HG03060 (cell line): ENCODE measurements around the gene TARM1.
"Not testable (repeated sequence)": the region's sequence is repeated elsewhere in the genome, so short reads cannot be mapped to it uniquely, and the experiment has no call there.

Experiments
- ATAC-seq: cut with Tn5 transposase; IDR thresholded peaks from one replicate; pipeline ENCODE4 v1.9.1; 2021; ENCODE audit warnings: low read depth, moderate number of reproducible peaks; ENCODE audit not compliant: unreplicated experiment

The TARM1 gene

DNA sequence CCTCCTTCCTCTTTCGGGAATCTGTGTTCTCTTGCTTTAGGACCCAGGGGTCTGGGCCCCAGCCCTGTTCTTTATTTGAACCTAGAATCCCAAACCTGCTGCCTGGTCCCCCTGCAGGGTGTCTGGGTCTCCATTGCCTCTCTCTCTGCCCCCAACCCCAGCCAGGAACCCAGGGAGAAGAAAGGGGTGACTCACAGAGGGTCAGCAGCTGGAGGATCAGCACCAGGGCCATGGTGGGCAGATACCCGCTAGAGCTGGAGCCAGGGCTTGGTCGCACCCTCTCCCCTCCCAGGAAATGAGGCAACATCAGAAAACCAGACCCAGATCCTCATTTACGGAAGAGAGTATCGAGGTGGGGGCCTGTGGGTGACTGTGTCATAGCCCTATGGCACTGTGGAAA lies 19.4 kb upstream of the TARM1 start, which contains the start of gene OSCAR:
Gene OSCAR, minus strand, starts transcription at position 243 of the 400 bp plus-strand sequence. Its CDS starts 11 bp downstream, at position 232.
- ATAC-seq: no peak

GRCh38 chr19:54099903-54100255 lies 18.7 kb upstream of the TARM1 start:
- ATAC-seq: not testable (repeated sequence)

DNA sequence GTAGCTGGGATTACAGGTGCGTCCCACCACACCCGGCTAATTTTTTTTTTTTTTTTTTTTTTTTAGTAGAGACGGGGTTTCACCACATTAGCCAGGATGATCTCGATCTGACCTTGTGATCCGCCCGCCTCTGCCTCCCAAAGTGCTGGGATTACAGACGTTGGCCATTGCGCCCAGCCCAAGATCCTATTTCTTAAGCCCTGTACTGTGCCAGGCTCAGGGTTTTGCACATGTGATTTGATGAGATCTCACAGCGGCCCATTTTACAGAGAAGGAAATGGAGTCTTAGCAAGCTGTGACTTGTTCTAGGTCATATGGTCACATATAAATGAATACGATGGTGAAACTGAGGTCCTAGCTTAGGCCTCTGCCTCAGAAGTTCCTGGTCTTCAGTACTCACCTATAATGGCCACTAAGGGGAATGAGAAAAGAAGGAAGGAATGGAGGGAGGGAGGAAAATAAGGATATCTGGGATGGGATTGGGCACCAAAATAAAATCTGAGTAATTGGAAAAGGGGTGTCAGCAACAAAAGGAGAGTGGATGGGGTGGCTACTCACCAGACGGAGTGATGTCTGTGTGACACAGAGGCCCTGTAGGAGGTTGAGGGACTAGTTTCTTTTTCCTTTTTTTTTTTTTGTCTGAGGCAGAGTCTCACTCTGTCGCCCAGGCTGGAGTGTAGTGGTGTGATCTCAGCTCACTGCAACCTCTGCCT lies 18.2 kb upstream of the TARM1 start:
- ATAC-seq: no peak

DNA sequence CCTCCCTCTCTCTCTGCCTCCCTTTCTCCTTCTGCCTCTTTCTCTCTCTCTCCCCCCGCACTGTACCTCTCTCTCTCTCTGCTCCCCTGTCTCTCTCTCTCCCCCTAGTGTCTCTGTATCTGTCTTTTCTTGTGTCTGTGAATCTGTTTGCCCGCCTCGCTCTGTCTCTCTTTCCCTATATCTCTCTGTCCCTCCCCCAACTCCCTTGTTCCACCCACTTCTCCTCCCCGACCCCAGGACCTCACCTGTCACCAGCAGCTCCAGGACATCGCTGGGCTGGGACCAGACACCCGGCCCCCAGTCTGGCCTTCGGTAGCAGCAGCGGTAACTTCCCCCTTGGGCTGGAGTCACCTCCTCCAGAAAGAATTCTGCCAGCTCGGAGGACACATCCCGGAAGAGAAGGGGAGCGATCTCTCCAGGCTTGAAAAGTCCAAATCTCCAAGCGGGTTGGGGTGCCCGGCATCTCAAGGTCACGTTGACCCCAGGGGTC lies 15.5 kb upstream of the TARM1 start:
- ATAC-seq: no peak

- ATAC-seq: not testable (repeated sequence)
These were observed 14.9 kb upstream of the TARM1 start for GRCh38 chr19:54095859-54096616.

DNA sequence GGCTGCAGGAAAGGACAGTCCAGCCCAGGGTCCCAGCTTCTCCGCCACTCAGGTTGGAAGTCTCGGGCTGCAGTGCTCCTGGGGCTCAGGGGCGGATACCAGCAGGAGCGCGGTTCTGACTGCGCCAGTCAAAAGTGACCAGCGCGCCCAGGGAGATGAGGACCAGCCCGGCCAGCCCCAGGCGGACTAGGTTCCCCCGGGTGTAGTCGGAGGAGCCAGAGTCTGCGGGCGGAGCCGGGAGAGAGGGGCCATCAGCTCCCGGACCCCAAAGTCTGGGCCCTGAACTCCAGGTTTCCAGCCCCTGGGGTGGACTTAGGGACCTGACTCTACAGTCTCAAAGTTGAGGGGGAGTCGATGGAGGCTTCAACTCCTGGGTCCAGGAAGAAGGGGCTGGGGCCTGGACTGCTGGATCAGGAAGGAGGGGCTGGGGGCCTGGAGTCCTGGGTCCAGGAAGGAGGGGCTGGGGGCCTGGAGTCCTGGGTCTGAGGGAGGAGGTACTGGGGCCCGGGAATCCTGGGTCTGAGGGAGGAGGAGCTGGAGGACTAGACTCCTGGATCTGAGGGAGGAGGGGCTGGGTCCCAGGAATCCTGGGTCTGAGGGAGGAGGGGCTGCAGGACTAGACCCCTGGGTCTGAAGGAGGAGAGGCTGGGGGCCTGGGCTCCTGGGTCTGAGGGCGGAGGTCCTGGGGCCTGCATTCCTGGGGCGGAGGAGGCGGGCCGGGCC lies 14.1 kb upstream of the TARM1 start:
- ATAC-seq: no peak

DNA sequence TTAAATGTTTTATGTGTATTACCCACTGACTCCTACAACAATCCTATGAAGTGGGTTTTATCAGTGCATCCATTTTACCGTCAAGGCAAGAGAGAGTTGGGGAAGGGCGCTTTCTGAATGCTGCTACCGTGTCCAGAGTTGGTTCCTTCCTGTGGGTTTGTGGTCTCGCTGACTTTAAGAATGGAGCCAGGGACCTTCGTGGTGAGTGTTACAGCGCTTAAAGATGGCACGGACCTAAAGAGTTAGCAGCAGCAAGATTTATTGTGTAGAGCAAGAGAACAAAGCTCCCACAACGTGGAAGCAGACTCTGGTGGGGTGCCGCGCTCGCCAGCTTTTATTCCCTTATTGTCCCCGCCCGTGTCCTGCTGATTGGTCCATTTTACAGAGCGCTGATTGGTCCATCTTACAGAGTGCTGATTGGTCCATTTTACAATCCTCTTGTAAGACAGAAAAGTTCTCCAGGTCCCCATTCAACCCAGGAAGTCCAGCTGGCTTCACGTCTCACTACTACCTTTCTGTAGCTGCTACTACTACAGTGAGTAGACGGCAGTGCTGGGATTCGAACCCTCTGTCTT lies 13.3 kb upstream of the TARM1 start:
- no peak for ATAC-seq

DNA sequence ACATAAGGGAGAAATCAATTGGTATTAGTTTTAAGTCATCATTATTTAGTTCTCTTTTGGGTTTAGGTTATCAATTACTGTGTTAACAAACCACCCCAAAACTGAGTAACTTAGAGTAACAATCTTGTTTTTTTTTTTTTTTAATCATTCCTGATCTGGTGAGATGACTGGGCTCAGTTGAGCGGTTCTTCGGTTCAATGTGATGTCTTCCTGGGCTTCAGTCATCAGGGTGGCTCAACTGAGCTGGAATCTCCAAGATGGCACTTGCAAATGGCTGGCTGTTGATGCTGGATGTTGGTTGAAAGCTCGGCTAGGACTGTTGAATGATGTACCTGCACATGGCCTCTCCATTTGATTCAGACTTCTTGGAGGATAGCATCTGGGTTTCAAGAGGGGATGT lies 3.2 kb upstream of the TARM1 start:
- ATAC-seq: no peak

DNA sequence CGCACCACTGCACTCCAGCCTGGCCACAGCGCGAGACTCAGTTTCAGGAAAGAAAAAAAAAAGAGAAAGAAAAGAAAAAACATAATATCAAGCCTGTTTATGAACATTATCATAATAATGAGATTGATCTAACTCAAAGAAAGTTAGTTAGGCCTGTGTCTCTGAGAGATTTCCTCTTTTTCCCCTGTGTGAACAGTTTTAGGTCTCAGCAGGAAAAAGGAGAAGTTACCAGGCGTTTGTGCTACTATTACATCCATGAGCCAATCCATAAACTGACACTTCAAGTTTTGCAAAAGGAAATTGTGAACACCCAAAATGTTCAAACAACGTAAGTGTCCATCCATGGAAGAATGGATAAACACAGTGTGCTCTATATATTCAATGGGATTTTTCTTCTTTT lies 3.8 kb downstream of the TARM1 start:
- ATAC-seq: no peak

DNA sequence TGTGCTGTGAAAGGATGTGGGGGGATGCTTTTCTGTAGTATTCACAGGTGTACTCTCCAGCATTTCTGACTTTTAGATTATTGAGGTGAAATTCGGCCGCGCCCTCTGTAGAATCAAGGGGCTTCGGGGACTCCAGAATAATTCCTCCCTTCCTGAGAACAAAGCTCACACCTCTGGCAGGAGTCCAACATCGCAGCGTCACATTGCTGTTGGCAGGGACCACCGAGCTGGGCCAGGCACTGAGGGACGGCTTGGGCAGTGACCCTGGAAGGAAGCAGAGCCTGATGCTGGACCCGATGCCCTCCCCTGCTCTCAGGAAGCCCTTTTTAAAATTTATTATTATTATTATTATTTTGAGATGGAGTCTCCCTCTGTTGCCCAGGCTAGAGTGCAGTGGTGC lies 6.3 kb downstream of the TARM1 start:
- no peak for ATAC-seq

DNA sequence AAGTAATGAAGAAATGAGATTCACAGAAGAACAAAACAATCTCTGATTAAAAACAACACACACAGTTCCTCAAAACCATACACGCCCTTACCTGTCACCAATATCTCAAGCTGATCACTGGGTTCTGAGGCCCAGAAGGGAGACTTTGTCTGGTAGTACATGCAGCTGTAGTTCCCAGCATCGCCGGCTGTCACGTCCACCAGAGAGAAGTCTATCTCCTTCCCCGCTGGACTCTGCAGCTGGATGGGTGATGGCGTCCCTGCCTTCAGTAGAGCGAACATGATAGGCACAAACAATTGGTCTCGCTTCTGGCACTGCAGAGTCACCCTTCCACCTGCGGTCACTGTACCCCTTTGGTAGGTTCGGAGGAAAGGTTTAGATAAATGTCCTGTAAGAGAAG lies 7.3 kb downstream of the TARM1 start:
- no peak for ATAC-seq

- no peak for ATAC-seq
These were observed 11.7 kb downstream of the TARM1 start for GRCh38 chr19:54069470-54069869.

DNA sequence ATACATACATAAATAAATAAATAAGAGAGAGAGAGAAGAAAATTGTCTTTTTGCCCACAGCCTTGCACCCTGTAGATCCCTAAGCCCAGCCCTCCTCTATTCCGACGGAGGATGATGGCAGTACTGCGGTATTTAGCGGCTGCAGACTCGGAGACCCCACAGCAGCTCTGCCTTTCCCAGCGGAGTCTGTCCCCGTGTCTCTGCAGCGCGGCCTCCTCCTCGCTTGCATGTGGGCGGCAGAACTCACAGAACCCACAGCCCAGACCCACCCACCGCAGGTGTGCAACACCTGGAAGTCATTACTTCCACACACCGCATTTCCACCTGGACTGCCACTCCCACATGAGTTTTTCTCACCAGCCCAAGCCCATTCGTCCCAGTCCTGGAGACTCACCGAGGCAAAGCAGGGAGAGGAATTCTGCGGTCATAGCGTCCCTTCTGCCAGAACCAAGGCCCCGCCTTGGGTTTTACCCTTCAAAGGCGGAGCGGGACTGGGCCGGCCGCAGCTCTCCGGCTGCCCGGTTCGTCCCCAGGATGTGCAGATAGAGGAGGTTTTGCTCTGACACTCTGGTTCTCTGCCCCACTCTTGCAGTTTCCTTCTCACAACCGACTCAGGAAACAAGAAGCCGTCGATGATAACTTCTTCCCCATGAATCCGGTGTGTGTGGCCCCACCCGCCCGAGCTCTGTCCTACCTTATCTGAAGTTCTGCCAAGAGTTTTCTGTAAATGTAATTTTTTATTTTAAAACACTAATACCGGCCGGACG lies 17.6 kb downstream of the TARM1 start, which contains the start of gene VSTM1:
Gene VSTM1, minus strand, starts transcription at position 548 of the 767 bp plus-strand sequence. Its CDS starts 120 bp downstream, at position 428.
- no peak for ATAC-seq

- no peak for ATAC-seq
These were observed 18.5 kb downstream of the TARM1 start for GRCh38 chr19:54062643-54063042.

DNA sequence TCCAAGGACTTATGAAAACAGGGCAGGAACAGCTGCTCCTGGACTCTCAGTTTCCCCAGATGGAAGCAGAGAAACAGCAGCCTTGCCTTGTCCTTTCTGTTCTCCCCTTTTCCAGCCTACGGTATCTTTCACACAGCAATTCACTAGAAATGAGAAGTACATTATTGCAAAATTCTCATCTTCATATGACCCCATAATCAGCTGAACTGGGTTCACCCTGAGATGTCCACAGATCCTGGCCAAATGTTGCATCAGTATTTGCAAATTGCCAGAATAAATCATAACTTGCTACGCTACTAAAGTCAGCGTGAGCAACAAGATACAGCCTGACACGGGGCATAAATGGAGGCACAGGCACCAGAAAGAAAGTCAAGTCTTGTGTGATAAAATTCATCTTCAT lies 33.5 kb downstream of the TARM1 start:
- ATAC-seq: no peak

DNA sequence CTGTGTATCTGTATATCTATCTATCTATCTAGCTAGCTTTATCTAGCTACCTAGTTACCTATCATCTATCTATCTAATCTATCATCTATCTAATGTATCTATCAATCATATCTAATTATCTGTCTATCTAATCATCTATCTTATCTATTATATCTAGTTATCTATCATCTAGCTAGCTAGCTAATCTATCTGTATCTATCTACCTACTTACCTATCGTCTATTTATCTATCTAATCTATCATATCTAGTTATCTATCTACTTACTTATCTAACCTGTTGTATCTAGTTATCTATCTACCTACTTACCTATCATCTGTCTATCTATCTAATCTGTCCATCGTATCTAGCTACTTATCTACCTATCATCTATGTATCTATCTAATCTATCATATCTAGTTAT lies 35.4 kb downstream of the TARM1 start:
- ATAC-seq: no peak

DNA sequence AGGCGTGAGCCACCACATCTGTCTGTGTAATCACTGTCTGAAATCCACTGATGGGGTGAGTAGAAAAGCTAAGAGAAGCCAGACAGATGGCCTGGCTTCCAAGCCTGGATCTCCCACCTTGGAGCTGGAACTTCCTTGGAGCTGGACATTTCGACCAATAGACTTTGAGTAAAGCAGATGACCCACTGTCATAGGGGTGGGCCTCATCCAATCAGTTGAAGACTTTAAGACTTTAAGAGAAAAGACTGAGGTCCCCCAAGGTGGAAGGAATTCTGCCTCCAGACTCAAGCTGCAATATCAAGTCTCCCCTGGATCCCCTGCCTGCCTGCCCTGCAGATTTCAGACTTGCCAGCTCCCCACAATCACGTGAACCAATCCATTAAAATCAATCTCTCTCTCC lies 38.2 kb downstream of the TARM1 start:
- no peak for ATAC-seq

DNA sequence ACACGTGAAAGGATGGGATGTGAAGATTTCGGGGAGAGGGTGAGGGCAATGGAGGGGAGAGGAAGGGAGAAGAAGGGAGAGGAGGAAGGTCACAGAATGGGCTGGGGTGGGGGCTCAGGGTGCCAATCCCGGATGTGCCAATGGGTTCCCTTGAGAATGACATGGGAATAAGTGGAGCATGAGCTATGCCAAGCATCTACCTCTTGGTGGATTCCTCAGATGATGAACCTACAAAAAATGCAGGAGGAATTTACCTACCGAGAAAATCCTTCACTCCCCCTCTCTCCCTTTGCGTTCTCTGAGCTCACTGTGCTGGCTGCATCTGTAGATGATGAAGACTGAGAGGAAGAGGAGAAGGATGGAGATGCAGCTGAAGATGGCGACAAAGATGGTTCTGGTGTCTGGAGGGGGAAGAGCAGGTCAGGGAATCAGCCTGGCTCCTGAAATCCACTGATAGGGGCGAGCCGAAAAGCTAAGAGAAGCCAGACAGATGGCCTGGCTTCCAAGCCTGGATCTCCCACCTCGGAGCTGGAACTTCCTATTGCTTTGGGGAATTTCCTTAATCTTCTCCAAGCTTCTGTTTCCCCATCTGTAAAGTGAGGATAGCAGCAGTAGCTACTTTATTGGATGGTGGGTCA lies 39.1 kb downstream of the TARM1 start:
- ATAC-seq: no peak

- ATAC-seq: no peak
These were observed 41.2 kb downstream of the TARM1 start for GRCh38 chr19:54040003-54040402.

- not testable (repeated sequence) for ATAC-seq
These were observed 44.6 kb downstream of the TARM1 start for GRCh38 chr19:54036542-54036941.
